A172 (cell line): ENCODE data around the gene PDE6H. TPM values are rescaled to one million over a fixed set of nuclear protein-coding genes. Genes with fewer than 3 reads are reported as not detected.

Experiments
- DNase-seq: peaks from one replicate; pipeline ENCODE4 v3.0.0-alpha.2; 2015; ENCODE audit warnings: low spot score
- total RNA-seq: library from RNA; depleted of rRNA; stranded (reverse); fragments of >200 nt; shearing (Covaris generic); gene quantifications from 2 replicates; pipeline ENCODE4 v1.2.3, GENCODE V29; 2014

PDE6H gene
- total RNA-seq, 1 experiment from 2014 or later, result not detected

DNA sequence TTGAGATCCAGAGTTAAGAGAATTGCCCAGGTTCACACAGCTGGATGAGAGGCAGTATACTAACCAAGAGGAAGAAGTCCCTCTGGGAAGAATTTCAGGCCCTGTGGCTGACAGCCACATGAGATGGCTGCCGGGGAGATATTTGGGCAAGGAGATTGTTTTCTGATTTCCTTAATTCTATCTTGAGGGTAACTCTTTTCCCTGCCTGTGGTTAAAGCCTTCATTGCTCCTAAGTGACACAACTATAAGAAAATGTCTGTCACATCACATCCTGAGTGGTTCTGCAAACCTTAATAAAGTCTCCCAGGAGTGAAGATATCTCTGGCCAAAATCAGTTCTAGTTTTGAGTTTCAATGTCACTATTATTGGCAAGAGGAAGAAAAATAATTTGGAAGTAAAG, 21.0 kb upstream of the PDE6H start:
- no peak for DNase-seq

DNA sequence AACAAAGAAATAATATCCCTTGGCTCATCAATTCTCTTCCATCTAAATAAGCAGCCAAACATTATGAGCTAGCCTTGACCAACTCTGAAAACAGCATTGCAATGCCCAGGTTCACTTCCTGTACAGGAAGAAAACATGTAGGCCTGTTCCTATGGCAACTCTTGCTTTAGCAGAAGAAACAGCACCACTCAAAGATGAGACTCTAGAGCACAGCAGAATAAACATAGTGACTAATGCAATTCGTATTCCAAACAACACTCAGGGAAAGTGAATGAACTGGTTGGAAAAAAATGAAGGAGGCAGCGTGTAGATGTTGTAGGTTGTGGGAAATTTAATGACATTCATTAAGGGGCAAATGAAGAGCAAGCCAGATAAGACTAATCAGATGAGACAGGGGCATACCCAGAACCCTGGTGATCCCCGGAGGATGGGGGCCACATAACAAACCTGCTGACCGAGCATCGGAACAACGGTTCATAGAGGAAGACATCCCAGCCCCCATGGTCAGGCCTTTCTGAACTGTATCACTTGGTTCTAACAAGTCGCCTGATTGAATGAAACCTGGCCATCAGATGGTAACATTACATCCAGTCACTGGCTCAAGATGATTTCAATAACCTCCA, 20.4 kb upstream of the PDE6H start:
- DNase-seq, result peak; percentile 72

DNA sequence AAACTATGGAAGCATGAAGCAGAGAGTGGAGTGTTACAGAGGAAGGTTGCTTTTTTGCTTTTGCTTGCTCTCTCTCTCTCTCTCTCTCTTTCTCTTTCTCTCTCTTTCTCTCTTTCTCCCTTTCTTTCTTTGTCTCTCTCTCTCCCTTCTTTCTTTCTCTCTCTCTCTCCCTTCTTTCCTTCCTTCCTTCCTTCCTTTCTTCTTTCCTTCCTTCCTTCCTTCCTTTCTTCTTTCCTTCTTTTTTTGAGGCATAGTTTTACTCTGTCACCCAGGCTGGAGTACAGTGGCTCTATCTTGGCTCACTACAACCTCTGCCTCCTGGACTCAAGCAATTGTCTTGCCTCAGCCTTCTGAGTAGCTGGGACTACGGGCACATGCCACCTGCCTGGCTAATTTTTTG, 19.1 kb upstream of the PDE6H start:
- DNase-seq, result no peak

DNA sequence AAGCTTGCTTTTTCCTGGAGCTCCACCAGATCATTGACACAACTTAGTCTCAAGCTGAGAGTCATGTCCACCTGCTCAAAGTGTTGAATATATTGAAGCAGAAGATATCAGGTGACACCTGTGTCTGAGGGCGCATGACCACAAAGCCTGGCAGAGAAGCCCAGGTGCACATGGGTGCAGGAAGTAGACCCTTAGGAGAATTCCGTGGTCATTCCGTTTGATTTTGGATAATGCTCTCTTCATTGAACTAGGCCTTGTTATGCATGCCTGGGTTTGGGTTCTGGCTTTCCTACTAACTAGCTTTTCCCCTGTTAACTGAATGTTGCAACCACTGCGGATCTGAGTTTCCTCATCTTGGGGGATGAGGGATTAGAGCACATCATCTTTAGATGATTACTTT, 18.6 kb upstream of the PDE6H start:
- no peak for DNase-seq

DNA sequence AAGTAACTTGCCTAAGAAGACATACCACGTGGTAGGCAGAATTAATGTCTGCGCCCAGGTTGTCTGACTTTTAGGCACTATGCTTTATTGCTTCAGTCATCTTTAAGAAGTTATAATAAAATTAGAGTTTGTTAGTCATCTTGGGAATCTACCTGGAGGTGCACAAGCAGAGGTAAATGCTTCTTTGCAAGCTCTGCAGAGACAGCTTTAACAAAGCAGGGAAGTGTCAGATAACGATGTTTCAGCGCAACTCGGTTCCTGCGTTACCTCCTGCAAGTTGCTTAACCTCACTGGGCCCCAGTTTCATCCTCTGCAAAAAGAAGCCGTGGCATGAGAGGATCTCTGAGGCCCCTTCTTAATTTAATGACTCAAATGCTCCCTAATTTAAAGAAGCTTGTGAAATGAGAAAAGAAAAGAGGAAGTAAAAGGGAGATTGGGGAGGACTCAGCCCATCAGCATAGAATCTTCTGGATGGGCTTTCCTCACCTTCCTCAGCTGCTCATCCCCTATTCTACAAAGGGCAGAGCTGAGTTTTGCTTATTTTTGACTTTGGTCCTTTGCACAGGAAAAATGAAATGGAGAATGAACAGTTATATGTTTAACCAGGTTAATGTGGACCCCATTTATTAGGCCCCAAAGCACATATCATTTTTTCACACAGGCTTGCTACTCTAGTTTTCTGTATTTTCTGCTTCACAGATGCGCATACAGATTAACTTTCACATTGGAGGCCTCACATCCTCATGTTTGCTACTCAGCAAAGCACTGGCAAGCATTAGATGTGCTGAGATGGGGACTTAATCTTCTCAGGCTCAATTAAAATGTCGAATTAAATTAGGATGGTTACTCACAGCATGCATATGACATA, 16.6 kb upstream of the PDE6H start:
- DNase-seq, result no peak

DNA sequence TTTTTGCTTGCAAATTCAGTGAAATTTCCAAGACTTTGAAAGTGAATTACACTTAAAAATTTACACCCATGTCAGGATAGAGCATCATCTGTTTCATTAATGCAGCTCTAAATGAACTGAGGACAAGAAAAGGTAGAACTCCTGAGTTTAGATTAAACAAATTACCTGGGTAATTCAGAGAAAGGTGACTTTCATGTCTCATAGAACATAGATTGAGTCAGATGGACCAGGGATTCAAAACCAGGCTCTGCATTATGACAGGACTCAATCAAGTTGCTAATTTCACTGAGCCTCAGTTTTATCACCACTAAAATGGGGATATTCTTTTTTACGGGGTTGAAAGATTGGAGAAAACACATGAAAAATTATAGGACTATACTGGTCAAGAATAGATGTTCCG, 15.9 kb upstream of the PDE6H start:
- no peak for DNase-seq

DNA sequence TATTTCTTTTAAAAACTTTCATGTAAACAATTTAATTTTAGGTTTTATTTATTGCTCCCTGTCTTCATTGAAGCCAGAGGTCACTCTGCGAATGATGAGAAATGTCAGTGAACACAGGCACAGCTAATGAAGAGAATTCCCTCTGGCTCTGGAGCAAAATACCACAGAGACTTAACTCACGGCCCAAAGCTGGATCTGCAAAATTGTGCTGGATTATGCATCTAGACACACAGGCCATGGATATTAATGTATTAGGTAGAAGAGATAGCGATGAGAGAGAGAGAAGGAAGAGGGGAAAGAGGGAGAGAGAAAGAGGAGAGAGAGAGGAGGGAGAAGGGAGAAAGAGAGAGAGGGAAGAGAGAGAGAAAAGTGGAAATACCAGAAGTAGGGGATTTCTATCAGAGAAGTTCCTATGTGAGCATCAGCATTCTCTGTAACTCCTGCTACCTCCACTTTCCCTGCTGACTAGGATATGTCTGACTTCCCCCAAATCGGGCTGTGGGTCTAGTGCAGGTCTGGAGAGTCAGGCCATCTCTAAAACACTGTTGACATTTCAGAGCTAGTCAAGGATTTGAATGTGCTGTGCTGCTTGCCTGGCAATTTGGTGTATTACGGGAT, 15.2 kb upstream of the PDE6H start:
- DNase-seq, result no peak

DNA sequence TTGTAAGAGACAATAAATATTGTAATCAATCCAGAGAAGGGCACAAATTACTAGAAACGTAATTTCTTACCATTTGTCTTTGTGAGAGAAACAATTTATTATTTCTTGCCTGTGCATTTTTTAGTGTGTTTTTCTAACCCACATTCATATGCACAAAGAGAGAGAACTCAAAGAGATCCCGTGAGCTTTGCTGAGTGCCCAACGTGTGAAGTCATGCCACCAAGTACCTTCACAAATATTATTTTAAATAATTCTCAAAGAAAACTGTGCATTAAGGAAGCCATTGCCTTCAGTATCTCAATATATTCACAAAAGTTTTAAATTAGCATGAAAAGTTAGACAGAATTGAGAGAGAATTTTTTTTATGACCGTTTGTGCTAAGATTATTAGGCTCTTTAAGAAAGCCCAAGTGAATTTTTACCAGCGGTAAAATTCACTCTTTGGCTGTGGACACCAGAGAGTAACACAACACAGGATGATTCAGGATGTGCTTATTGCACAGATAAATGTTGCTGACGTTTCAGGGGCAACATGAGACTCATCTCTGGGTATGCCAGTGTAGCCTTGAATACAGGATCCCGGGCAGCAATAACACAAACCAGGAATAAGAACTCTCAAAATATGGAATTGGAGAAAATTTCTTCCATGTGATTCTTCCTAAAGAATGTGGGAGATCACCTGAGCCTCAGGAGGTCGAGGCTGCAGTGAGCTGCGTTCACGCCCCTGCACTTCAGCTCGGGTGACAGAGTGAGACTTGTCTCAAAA, 14.3 kb upstream of the PDE6H start:
- no peak for DNase-seq

DNA sequence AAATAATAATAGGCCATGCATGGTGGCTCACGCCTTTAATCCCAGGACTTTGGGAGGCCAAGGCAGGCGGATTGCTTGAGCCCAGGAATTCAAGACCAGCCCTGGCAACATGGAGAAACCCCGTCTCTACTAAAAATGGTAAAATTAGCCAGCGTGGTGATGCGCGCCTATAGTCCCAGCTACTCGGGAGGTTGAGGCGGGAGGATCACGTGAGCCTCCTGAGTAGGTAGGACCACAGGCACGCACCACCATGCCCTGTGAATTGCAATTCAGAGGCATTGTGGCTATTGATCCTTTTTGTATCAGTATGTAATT, 13.8 kb upstream of the PDE6H start:
- DNase-seq, result no peak

DNA sequence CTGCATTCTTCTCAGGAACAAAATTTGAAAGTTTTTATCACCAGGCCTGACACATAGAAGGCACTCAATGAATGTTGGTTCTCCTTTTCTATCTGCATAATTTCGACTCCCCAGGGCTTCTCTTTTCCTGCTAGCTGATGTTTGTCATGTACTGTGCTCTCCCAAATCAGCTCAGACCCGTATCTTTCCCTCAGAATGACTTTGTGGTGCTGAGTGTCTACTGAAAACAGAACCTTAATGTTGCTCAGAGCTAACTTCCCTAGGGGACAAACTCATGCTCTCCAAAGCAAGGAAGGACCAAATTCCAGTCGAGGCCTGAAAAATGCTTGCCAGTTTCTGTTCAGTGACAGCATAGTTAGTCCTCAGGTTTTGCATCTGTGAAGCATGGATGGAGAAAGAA, 13.4 kb upstream of the PDE6H start:
- no peak for DNase-seq

DNA sequence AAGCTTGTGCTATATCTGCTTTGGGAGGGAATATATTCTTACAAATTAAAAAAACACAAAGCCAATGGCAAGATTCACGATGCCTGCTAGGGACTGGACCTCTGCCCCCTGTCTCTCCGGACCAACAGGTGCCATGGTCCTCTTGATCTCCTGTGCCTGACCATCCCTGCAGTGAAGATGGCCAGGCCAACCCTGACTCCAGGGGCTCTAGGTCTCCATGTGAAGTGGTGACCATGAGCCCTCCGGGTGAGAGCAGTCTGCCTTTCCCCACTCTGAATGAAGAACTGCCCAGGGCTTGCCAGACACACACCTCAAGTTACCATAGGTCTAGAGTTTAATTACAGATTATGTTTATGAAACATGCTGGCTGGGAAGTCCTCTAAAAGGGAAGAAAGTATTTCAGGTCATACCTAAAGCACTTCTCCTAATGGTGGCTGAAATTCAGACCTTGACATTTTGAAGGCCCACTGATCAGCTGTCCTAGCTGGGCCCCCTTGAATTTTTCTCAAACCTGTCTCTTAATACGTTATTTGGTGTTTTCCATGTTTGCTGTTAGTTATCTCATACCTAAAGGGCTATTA, 12.8 kb upstream of the PDE6H start:
- DNase-seq, result no peak

DNA sequence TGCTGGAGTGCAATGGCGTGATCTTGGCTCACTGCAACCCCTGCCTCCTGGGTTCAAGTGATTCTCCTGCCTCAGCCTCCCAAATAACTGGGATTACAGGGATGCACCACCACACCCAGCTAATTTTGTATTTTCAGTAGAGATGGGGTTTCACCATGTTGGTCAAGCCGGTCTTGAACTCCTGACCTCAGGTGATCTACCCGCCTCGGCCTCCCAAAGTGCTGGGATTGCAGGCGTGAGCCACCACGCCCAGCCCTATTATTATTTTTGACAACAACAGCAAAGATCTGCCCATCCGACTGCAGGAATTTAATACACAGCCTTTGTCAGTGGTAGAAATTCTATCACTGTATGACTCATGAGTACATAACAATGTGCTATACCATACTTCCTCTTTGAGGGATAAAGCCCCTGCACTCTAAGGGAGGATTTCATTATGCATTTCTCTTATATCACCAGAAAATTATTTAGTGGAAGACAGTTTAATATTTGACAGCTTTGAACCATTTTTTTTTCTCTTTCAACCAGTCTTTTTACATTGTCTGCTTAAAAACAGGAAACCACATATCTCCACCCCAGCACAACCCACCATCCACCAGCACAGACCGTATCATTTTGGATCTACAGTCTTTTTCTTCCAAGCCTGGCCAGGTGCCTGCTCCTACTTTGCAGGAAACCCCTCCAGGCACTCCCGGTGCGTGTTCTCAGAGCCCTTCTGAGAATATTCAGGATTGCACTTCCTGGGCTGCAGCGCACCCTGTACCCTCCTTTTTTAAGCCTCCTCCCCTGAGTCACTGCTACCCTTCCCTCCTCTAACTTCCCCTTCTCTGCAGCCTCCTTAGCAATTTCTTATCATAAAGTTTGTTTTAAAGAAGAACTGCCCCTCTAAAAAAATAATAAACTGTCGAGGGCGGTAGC, 12.0 kb upstream of the PDE6H start:
- DNase-seq, result peak; percentile 14

DNA sequence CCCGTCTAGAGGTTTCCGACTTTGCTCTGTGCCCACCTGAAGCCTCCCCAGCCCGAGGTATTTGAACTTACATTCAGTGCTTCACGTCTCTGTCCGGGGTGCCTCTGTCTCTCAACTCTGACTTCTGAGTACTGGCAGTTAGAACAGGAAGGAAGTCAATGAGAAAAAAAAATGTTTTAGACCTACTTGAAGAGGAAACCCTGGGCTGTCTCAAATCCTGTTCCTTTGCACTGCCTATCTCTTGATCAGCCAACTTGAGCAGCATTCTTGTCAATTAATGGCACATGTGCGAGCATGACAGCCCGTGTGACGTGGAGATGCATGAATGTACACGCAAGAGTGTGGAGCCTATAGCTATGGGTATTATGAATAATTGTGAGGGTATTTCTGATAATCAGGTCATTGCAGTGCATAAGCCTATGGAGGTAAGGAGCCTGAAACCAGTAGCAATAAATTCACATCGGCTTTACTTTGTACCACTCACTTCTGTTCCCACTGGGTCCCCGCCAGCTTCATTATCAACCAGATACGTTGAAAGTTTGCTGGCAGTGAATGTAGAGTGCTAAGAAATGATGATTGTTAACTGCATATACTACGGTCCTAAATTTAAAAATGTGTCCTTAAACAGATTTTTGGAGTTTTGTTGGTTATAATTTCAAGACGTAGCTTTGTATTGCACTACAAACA, 11.2 kb upstream of the PDE6H start, which contains the start of gene ARHGDIB:
Gene ARHGDIB (minus strand): TSS at position 136 of the 687 bp plus-strand sequence. CDS start 10,889 bp downstream, outside the sequence.
- no peak for DNase-seq

DNA sequence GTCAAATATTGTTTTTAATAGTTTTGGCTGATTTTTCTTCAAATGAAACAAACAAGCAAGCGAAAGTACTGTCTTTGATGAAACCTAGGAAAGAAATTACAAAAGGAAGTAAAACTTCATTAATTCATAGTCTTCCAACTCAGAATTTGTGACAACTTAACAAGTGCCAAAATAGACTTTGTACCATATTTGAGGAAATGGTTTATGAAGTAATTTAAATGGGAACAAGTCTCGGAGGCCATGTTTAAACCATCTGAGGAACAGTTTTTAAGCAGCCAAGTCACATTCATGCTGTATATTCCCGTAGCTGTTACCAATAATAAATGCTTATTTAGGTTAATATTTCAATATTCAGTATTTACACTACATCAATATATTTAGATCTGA, 10.7 kb upstream of the PDE6H start:
- no peak for DNase-seq

DNA sequence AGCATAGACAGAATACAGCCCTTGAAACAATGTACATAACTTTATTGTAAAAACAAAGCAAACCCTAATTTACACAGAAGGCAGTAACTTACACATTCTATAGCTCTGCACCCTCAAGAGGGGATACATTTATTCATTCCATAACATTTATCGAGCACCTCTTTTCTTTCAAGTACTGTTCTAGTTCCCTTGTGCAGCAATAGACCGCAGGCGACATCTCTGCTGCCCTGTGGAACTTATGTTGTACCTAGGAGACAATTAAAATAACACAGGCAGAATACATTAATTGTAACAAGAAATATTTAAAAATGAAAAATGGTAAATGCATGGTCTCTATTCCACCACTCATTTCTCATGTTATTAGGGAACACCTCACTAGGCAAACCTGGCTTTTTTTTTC, 10.0 kb upstream of the PDE6H start:
- no peak for DNase-seq

DNA sequence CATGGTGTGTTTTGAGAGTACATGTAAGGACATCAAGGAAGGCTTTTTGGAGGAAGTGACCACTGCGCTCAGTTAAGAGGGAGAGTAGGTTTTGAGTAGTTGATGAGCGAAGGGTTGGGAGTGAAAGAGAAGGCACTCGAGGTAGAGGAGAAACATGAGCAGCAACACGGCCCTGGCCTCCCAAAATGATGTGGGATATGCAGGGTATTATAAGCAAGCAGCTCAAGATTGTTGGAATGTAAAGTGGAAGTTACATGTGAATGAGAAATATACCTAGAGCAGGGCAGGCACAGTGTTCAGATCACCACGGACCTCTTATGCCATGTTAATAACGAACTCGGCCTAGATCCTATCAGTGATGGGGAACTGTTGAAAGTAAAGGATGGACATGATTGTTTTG, 9.3 kb upstream of the PDE6H start:
- no peak for DNase-seq

DNA sequence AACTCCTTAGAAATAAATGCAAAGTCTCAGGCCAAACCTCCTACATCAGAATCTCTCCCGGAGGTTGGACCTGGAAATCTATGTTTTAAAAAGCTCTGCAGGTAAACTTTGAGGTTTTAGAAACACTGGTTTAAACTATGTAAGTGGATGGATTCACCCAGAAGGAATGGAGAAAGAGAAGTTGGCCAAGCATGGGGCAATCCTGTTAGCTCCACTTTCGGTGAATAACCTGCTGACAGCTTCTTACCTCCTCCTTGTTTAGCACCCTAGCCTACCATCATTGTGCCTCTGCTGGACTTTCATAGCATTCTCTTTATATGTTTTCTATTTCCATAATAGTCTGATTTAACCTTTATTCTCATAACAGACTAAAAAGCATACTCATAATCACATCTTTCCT, 8.4 kb upstream of the PDE6H start:
- no peak for DNase-seq

DNA sequence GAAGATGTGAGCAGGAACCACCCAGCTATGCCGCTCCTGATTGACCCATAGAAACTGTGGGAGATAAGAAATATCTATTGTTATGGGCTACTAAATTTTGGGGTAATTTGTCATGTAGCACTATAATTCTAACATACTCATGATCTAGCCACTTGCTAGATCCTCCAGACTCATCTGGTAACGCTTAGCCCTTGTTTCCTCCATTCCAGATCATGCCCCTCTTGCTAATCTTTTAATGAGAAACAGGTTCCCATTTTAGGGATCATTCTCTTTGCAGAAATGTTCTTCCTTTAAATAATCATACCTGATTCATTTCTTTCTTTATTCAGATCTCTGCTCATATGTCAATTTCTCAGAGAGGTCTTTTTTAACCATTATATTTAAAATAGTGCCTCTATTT, 7.6 kb upstream of the PDE6H start:
- DNase-seq, result no peak

DNA sequence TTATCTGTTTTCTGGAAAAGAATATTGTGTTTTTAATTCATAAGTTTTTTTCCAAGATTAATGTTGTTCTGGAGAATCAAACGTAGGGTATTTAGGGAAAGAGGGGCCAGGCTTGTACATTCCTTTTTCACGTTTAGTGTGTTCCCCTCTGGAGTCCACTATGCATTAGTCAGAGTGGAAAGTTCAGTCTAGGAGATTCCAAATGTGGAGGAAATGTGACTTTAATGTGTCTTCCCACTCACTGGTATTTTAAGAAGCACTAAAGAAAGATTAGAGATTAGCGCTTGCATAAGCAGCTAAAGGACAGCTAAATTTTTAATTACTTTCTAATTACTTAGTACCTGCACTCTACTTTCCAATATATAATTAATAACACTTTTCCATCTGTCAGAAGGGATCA, 4.4 kb upstream of the PDE6H start:
- DNase-seq, result no peak

DNA sequence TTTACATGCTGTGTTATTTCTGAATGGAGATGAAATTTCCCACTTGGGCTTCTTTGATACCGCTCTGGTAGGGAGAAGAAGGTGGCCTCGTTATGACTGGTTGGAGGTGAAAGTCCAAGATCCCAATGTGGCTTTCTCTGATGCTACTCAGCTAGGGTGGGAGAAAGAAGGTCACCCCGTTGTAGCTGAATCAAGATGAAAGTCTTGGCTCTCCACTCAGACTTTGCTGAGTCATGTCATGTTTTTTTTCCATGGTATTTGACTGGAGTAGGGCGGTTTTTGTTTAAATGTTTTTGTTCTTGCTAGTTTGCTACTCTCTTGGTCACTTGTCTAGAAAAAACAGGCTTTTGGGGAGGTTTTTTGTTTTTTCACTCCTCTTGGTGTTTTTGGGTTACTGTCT, 2.4 kb upstream of the PDE6H start:
- no peak for DNase-seq
